NCI-H1694 (cell line): ENCODE measurements around the gene PMM2.
"Not testable (repeated sequence)": the region's sequence is repeated elsewhere in the genome, so short reads cannot be mapped to it uniquely, and the experiment has no call there.

ENCODE experiments used
- DNase-seq: peaks from one replicate; lab custom pipeline; 2025; lab: John Stamatoyannopoulos, UW

Gene PMM2

DNA sequence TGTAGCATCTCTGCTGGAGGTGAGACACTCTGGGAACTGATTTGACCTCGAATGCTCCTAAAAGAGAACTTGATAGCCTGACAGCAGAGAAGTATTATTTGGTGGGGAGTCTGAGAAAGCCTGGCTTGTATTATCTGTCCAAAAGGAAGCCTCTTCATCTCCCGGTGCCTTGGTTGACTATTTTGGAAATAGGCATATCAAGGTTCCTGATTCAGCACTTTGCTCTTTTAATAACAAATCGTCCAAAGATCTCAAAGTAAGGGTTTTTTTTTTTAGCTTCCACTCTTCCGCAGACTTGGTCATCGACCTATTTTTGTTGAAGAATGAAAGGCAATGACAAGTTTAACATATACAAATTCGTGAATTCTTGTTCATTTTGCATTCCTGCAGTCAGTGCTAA is 15.0 kb upstream of the PMM2 start:
- no peak for DNase-seq

DNA sequence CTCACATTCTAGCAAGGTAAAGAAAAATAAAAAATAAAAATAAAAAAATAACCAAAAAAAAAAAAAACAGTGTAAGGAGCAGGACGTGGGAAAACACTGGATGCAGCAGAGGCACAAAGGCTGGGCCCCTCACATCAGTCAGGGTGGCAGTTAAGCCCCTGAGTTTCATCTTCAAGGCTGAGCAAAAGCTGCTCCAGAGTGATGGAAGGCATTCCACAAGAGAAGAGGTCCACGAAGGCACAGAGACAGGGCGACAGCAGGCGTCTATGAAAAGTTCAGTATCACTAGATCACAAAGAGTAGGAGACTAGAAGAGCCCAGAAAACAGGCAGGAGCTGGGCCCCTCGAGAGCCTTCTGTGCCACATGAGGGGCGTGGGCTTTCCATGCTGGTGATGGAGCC is 12.2 kb upstream of the PMM2 start:
- no peak for DNase-seq

DNA sequence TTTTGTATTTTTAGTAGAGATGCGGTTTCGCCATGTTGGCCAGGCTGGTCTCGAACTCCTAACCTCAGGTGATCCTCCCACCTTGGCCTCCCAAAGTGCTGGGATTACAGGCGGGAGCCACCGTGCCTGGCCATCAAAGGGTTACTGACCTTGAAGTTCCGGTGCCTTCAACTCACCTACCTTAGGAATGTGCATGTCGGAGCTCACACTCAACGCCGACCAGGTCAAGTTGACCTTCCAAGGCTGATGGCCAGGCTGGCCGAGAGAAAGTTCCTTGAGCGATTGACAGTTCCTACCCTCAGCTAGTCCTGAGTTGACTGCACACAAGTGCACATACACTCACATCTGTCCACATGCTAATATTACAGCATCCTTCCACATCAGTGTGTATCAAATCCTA is 11.3 kb upstream of the PMM2 start:
- DNase-seq, result not testable (repeated sequence)

GRCh38 chr16:8788578-8789172 is 9.0 kb upstream of the PMM2 start:
- DNase-seq, result no peak

DNA sequence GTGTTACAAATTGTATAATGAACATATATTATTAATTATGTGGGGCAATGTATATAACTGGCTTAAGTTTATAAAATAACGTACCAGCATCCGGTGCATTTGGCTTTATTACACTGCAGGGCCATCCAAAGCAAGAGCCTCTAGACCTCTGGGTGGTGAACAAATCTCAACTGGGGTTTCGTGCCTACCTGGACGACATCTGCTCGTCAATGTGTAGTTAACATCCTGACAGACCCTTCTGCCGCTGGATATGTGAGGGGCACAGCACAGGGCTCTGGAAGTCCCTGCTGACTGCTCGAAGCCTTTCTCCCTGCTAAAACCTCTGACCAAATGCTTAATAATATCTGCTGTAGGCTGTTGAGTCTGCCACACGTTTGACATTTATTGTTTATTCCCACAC is 2.5 kb upstream of the PMM2 start:
- no peak for DNase-seq

- no peak for DNase-seq
Measured at GRCh38 chr16:8795818-8796217, 1.8 kb upstream of the PMM2 start.

DNA sequence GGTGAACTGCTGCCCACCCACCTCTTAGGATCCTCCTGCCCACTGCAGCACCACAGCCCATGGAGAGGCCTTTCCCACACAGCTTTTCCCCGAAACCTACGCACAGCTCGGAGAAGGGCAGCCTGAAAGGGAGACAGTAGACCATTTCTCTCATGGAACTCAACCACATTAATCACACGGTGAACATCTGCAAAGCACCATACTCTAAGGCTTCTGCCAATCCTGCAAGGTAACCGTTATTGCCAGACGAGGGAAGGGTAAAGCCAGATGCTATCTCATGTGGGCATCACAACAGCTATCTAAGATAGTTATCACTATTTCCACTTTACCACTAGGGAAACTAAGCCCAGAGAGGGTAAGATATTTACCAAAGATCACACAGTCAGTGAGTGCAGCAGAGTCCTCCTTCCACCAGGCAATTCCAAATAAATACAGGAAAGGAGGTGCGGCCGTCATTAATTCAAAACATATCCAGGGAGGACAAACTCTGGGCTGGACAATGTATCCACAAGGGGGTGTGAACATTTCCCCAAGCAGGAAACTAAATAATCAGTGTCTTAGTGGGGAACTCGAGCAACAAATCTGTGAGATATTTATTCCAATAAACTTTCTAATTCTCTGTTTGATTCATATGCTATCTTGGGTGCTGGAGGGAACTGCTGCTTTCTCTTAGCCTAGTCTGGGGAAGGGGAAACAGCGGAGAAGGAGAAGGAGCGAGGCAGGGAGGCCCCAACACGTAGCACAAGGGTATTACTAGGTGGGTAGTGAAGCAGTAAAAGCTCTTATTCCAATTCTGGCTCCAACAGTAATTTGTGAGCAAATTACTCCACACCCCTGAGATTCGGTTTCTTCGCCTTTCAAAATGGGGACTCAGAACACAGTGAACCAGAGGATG is 923 bp upstream of the PMM2 start:
- no peak for DNase-seq

DNA sequence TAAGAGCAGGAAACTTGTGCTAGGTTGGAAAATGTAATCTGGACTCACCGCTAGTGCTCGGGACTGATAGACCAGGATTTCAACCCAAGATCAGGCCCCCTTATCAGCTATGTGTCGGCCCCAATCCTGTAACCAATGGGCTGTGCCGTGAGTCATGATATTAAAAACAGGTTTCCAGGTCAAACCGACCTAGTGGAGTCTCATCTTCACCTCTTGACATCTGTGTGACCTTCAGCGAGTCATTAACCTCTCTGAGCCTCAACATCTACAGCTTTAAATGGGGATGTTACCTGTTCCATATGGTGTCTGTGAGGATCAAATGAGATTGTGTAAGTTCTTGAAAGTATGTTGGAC is 512 bp downstream of the PMM2 start:
- no peak for DNase-seq

GRCh38 chr16:8798535-8799157 is 1.0 kb downstream of the PMM2 start:
- no peak for DNase-seq

DNA sequence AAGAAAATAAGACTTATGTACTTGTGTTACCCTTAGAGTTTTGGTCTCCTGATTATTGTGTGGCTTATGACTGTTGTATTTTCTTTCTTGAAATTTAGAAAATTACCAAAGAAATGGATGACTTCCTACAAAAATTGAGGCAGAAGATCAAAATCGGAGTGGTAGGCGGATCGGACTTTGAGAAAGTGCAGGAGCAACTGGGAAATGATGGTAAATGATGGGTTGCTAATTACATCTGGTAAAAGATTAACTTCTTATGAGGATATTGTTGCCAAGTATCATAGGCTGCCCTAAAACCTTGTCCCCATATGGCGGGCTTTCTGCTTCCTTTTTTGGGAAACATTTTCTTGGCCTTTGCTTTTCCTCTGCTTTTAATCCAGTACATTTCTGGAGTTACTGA is 4.1 kb downstream of the PMM2 start:
- DNase-seq, result no peak

GRCh38 chr16:8803733-8804132 is 6.1 kb downstream of the PMM2 start:
- DNase-seq, result not testable (repeated sequence)

- no peak for DNase-seq
Measured at GRCh38 chr16:8804313-8804712, 6.7 kb downstream of the PMM2 start.

DNA sequence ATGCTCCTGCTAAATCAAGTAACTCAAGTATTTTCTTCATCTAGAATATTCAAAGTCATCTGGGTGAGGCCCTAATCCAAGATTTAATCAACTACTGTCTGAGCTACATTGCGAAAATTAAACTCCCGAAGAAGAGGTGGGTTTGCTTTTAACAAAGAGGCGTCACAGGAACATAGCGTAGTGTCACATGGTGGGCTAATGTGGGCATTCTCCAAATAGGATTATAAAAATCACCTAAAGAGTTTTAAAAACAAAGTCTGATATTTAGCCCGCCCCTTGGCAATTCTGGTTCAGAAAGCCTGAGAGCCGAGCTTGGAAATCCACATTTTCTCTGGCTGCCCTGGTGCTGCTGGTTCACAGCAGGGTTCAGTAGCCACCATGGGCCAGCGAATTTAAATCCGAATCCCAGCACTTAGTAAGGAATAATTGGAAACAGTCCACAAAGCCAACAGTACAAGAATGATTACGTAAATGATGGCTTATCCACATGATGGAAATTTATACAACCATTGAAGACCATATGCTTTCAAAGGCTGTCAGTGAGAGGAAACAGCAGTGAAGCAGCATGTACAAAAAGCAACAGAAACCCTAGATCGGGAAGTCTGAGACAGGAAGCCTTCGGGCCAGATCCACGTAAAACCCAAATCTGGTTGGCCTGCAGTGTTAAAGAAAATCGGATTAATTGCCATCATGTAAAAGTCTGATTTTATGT is 8.8 kb downstream of the PMM2 start:
- DNase-seq, result no peak

- DNase-seq, result no peak
Measured at GRCh38 chr16:8807189-8807588, 9.6 kb downstream of the PMM2 start.

GRCh38 chr16:8808009-8808408 is 10.4 kb downstream of the PMM2 start:
- DNase-seq, result no peak

- no peak for DNase-seq
Measured at GRCh38 chr16:8808613-8809353, 11.1 kb downstream of the PMM2 start.

DNA sequence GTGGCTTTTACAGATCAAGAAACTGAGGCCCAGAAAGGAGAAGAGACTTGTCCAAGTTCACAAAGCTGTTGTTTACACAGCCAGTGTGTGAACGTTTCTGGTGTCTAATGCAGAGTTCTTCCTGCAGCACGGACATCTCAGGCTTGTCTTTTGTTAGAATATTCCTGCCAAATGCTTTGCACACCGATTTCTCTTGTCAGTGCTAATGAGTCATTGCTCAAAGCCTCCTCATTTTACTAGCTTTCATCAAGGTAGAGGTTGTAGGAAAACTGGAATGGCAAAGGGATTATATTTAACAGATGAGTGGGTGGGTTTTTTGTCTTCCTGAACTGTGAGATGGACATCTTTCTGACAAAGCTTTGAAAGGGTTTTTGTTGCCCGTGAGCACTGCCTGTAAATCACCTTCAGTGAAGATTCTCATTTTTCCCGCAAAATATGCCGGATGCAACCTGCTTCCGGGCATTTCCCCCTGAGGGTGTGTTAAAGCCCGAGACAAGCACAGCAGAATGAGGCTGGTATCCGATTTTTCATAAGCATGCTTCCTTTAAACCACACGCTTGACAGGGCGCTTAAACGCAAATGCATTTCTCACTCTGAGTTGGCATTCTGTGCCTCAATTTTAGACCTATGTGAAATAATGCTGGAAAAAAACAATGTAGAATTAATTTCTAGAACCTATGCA is 14.7 kb downstream of the PMM2 start:
- DNase-seq, result no peak

DNA sequence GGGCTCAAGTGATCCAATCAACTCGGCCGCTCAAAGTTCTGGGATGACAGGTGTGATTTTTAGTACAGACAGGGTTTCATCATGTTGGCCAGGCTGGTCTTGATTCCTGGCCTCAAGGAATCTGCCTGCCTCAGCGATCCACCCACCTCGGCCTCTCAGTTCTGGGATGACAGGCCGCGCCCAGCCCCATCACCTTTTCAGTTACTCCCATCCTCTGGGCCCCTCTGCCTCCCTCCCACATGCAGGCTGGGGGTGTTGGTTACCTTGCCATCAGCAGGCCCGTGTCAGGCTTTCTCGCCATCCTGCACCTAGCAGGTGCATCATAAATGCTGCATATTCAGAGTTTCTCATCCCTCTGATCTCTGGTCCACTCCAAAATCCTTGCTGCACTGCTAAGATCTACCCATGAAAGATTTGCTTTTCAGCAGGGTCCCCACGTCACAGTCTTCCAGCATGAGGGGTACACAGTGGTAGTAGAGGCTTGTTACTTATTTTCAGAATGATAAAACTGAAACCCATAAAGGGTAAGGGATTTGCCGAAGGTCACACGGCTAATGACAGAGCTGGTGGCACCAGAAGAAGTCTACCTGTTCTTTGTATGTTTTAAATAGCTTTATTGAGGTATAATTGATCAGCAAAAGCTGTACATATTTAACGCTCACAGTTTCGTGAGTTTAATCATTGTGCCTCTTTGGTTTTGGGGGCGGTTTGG is 16.6 kb downstream of the PMM2 start:
- DNase-seq, result no peak

DNA sequence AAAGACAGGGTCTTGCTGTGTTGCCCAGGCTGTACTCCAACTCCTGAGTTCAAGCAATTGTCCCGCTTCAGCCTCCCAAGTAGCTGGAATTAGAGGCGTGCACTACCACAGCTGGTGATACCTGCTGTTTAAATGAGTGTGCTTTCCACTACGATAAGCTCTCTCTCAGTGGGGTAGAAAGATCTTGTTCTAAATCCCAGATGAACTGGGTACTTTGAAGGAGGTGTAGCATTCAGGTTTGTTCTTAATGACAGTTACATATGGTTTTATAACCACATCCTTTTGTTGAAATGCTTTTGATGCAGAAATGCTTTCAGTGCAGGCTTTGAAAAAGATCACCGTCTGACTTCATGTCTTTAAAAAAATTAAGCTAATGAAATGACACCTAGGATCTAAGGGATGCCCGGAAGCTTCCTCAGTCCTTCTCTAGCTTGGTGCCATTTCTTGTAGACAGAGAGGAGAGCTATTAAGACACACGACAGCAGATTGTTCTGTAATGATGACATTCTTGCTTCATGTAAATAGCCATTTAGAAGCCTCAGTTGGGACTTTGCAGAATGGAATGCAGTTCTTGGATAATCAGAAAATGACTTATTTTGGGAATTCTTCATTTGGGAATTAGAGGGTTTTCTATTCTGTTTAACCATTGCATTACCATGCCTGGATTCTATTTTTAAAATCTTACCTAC is 19.5 kb downstream of the PMM2 start:
- no peak for DNase-seq
